Rectal smooth muscle tissue (tissue), 1 donor: Measurements from ENCODE around the gene SLC35G3.
"Not testable (repeated sequence)": the region's sequence is repeated elsewhere in the genome, so short reads cannot be mapped to it uniquely, and the experiment has no call there.

Experiments used
- H3K27ac ChIP-seq: one replicate; pipeline ENCODE4 v1.7.0; 2013; ENCODE audit warnings: low read depth, low read length, inconsistent platforms
- H3K27me3 ChIP-seq: one replicate; pipeline ENCODE4 v1.7.0; 2013; ENCODE audit warnings: low read length; ENCODE audit not compliant: control insufficient read depth, insufficient read depth
- H3K36me3 ChIP-seq: one replicate; pipeline ENCODE4 v1.7.0; 2013; ENCODE audit warnings: low read length; ENCODE audit not compliant: control insufficient read depth, insufficient read depth
- H3K4me1 ChIP-seq: one replicate; pipeline ENCODE4 v1.7.0; 2013; ENCODE audit warnings: low read length; ENCODE audit not compliant: control insufficient read depth, insufficient read depth
- H3K4me3 ChIP-seq: one replicate; pipeline ENCODE4 v1.7.0; 2013; ENCODE audit warnings: low read length
- H3K9ac ChIP-seq: one replicate; pipeline ENCODE4 v1.7.0; 2013; ENCODE audit warnings: low read length

SLC35G3 gene

GRCh38 chr17:35229638-35230037 is 35.4 kb upstream of the SLC35G3 start:
- no peak overlapping the region for H3K27ac ChIP-seq
- no peak overlapping the region for H3K4me3 ChIP-seq
- no peaks in the 10 kb centered on the region for H3K36me3 ChIP-seq
- H3K27me3 ChIP-seq: no peaks in the 10 kb centered on the region
- H3K4me1 ChIP-seq: no peaks in the 10 kb centered on the region
- H3K9ac ChIP-seq: no peak overlapping the region

- Histone ChIP-seq H3K4me3 (no peak overlapping the region), H3K9ac (no peak overlapping the region), H3K27ac (no peak overlapping the region), H3K4me1 (no peaks in the 10 kb centered on the region), H3K36me3 (no peaks in the 10 kb centered on the region), H3K27me3 (no peaks in the 10 kb centered on the region)
These were observed 33.4 kb upstream of the SLC35G3 start for GRCh38 chr17:35227546-35227945.

- no peak overlapping the region for H3K4me3 ChIP-seq
- no peaks in the 10 kb centered on the region for H3K36me3 ChIP-seq
- H3K27me3 ChIP-seq: no peaks in the 10 kb centered on the region
- H3K4me1 ChIP-seq: no peaks in the 10 kb centered on the region
- no peak overlapping the region for H3K27ac ChIP-seq
- no peak overlapping the region for H3K9ac ChIP-seq
These were observed 30.2 kb upstream of the SLC35G3 start for GRCh38 chr17:35224436-35224835.

GRCh38 chr17:35222452-35222851 is 28.3 kb upstream of the SLC35G3 start:
- Histone ChIP-seq H3K4me3 (no peak overlapping the region), H3K27ac (no peak overlapping the region), H3K36me3 (no peaks in the 10 kb centered on the region), H3K4me1 (no peaks in the 10 kb centered on the region), H3K9ac (no peak overlapping the region), H3K27me3 (no peaks in the 10 kb centered on the region)

GRCh38 chr17:35218915-35219314 is 24.7 kb upstream of the SLC35G3 start:
- Histone ChIP-seq H3K36me3 (no peaks in the 10 kb centered on the region), H3K4me3 (no peak overlapping the region), H3K4me1 (no peaks in the 10 kb centered on the region), H3K9ac (no peak overlapping the region), H3K27ac (no peak overlapping the region), H3K27me3 (no peaks in the 10 kb centered on the region)

- Histone ChIP-seq H3K4me1 (no peaks in the 10 kb centered on the region), H3K27me3 (no peaks in the 10 kb centered on the region), H3K9ac (no peak overlapping the region), H3K27ac (no peak overlapping the region), H3K4me3 (no peak overlapping the region), H3K36me3 (no peaks in the 10 kb centered on the region)
These were observed 22.9 kb upstream of the SLC35G3 start for GRCh38 chr17:35217107-35217506.

- H3K9ac ChIP-seq: no peak overlapping the region
- no peak overlapping the region for H3K27ac ChIP-seq
- no peaks in the 10 kb centered on the region for H3K4me1 ChIP-seq
These were observed 20.6 kb upstream of the SLC35G3 start for GRCh38 chr17:35214631-35215273.

GRCh38 chr17:35214192-35214591 is 20.0 kb upstream of the SLC35G3 start:
- Histone ChIP-seq H3K27me3 (no peaks in the 10 kb centered on the region), H3K9ac (no peak overlapping the region), H3K27ac (no peak overlapping the region), H3K4me1 (no peaks in the 10 kb centered on the region), H3K4me3 (no peak overlapping the region), H3K36me3 (no peaks in the 10 kb centered on the region)

More at GRCh38 chr17:35214631-35215273, 20.6 kb upstream of the SLC35G3 start:
- Histone ChIP-seq H3K4me3 (no peak overlapping the region), H3K36me3 (no peaks in the 10 kb centered on the region), H3K27me3 (no peaks in the 10 kb centered on the region)

GRCh38 chr17:35213412-35213940 is 19.3 kb upstream of the SLC35G3 start:
- no peaks in the 10 kb centered on the region for H3K27me3 ChIP-seq
- no peak overlapping the region for H3K9ac ChIP-seq
- no peaks in the 10 kb centered on the region for H3K36me3 ChIP-seq
- H3K27ac ChIP-seq: no peak overlapping the region
- H3K4me1 ChIP-seq: no peaks in the 10 kb centered on the region
- no peak overlapping the region for H3K4me3 ChIP-seq

- H3K4me1 ChIP-seq: no peaks in the 10 kb centered on the region
- no peak overlapping the region for H3K4me3 ChIP-seq
- H3K27ac ChIP-seq: no peak overlapping the region
- H3K27me3 ChIP-seq: no peaks in the 10 kb centered on the region
- no peak overlapping the region for H3K9ac ChIP-seq
- H3K36me3 ChIP-seq: no peaks in the 10 kb centered on the region
These were observed 18.5 kb upstream of the SLC35G3 start for GRCh38 chr17:35212668-35213067.

- no peaks in the 10 kb centered on the region for H3K36me3 ChIP-seq
- H3K27me3 ChIP-seq: no peaks in the 10 kb centered on the region
- H3K4me3 ChIP-seq: no peak overlapping the region
- no peak overlapping the region for H3K27ac ChIP-seq
- H3K9ac ChIP-seq: no peak overlapping the region
- no peaks in the 10 kb centered on the region for H3K4me1 ChIP-seq
These were observed 16.5 kb upstream of the SLC35G3 start for GRCh38 chr17:35210741-35211140.

GRCh38 chr17:35202582-35202981 is 8.4 kb upstream of the SLC35G3 start:
- H3K36me3 ChIP-seq, H3K4me1 ChIP-seq, H3K27ac ChIP-seq, H3K27me3 ChIP-seq, H3K9ac ChIP-seq, H3K4me3 ChIP-seq: not testable (repeated sequence)

GRCh38 chr17:35195062-35195461 is 869 bp upstream of the SLC35G3 start:
- not testable (repeated sequence) for H3K36me3 ChIP-seq, H3K9ac ChIP-seq, H3K27ac ChIP-seq, H3K4me1 ChIP-seq, H3K27me3 ChIP-seq, H3K4me3 ChIP-seq
